Spleen (tissue), 7 donors: ENCODE measurements around the gene B4GALT3.

Source experiments
- CTCF ChIP-seq, 11 experiments: fragments of 200-600 bp in 7 of 11; fragments of 450-650 bp in 4 of 11; sonication (generic) in 4 of 11; IDR thresholded peaks in 8 of 11; conservative IDR thresholded peaks in 3 of 11; 1 replicate in 7 of 11; 2 replicates in 4 of 11; pipeline versions ENCODE4 v1.4.0 to v1.8.0; 2016 to 2021; ENCODE audit warnings: antibody characterized with exemption in 11 of 11, inconsistent platforms in 4 of 11, mild to moderate bottlenecking in 1 of 11
- POLR2A ChIP-seq, 3 donors: fragments of 450-650 bp; IDR thresholded peaks; one replicate each; pipeline ENCODE4 v1.5.1; 2017; ENCODE audit warnings: antibody characterized with exemption in 3 of 3, mild to moderate bottlenecking in 1 of 3
- POLR2AphosphoS5 ChIP-seq, 3 donors: sonication (generic); formaldehyde crosslinking; IDR thresholded peaks; one replicate each; pipeline ENCODE4 v1.5.1; 2017; ENCODE audit warnings: antibody characterized with exemption in 3 of 3
- donor health status: DM: no; HTN: no; CAD: no; lungs with moderate emphysema.
- donor health status: DM: no; HTN: no; CAD: no.
- donor health status: DM: no; HTN: no; CAD: no.

DNA sequence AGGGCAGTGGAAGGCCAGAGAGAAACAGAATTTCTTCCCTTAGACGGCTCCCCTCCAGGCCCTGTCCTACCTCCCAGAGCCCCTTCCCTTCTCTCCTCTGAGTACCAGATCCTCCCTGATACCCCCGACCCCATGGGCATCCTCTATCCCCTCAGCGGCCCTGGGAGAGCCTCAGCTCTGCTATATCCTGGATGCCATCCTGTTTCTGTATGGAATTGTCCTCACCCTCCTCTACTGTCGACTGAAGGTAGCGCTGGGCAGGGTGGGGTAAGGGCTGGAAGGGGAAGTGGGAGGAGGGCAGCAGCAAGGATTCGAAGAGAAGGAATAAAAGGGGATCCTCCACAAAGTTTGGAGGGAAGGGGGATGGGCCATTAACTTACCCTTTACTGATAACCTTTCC lies 40.5 kb upstream of the B4GALT3 start:
- TF ChIP-seq CTCF (IDR thresholded peaks at IDR 0.05 in 8 of 11, conservative IDR thresholded peaks at IDR 0.05 in 3 of 11): no peak
- no peak for TF ChIP-seq POLR2A (IDR thresholded peaks at IDR 0.05)
- TF ChIP-seq POLR2AphosphoS5 (IDR thresholded peaks at IDR 0.05): no peak
